ENCODE results near the gene CNN2.

GRCh38 chr19:1040476-1041271, 14.3 kb downstream of the CNN2 start:
- TF ChIP-seq FOXK2 (IDR thresholded peaks at IDR 0.05) (no peak), FOXA1 (IDR thresholded peaks at IDR 0.05) (no peak)
